SH-SY5Y (cell line): ENCODE data around the gene RAPGEF3.

ENCODE experiments used
- GATA2 ChIP-seq: IDR thresholded peaks from 2 replicates; pipeline ENCODE4 v1.6.1; 2011; ENCODE audit warnings: mild to moderate bottlenecking, low read depth, low read length
- GATA3 ChIP-seq: IDR thresholded peaks from 2 replicates; pipeline ENCODE4 v1.6.1; 2011; ENCODE audit warnings: low read depth, mild to moderate bottlenecking, low read length, moderate library complexity

- no peak for TF ChIP-seq GATA2
- no peak for TF ChIP-seq GATA3
Observed at GRCh38 chr12:47717443-47718193, 41.1 kb downstream of the RAPGEF3 start.
